ENCODE data around the gene DLEC1. TPM values are rescaled to one million over a fixed set of nuclear protein-coding genes. Genes with fewer than 3 reads are reported as not detected.

DLEC1 gene
- total and polyA plus RNA-seq, 9 of the 15 experiments (the other 6 are each of a cell fraction or from before 2014, with no cell fraction given): 0.07 to 0.08 TPM; not detected in 7

- TF ChIP-seq ZEB2 (IDR thresholded peaks at IDR 0.05) (0 out of 2 replicates have a peak, but pooled peaks have one; percentile 32), ZNF277 (CRISPR knock-in tag; IDR thresholded peaks at IDR 0.05; ENCODE audit: borderline replicate concordance) (no peak), THRB (CRISPR knock-in tag; conservative IDR thresholded peaks at IDR 0.05) (no peak), ZNF408 (CRISPR knock-in tag; IDR thresholded peaks at IDR 0.05; ENCODE audit: low read depth) (no peak), ZNF354B (CRISPR knock-in tag; IDR thresholded peaks at IDR 0.05) (no peak), SIN3B (IDR thresholded peaks at IDR 0.05; ENCODE audit: low read depth) (no peak), MTA1 (IDR thresholded peaks at IDR 0.05; ENCODE audit: borderline replicate concordance) (peak; percentile 47; the same call in 1 of the 2 replicates)
Measured at GRCh38 chr3:38150780-38151528, 111.9 kb downstream of the DLEC1 start (continued).
